KBM-7 (cell line): ENCODE results near the gene XRN2.

Source experiments
- DNase-seq: peaks from one replicate; pipeline ENCODE4 v3.0.0-alpha.2; 2015
- in situ Hi-C: fragments of 300-500 bp; cut with MboI; formaldehyde crosslinking; loops from 2 replicates; pipeline ENCODE4 v1.14.3; 2020; ENCODE audit warnings: low sequenced_read_pairs, low pct_unique_long_range_greater_than_20kb, mixed read lengths

XRN2 gene

GRCh38 chr20:21291026-21291425 lies 12.1 kb upstream of the XRN2 start:
- in situ Hi-C loops: no loop called here
- no peak for DNase-seq

- in situ Hi-C loops: no loop called here
- no peak for DNase-seq
Measured at GRCh38 chr20:21294755-21295154, 8.4 kb upstream of the XRN2 start.

GRCh38 chr20:21301940-21302663 lies 1.0 kb upstream of the XRN2 start:
- in situ Hi-C loops: no loop called here
- DNase-seq: no peak

GRCh38 chr20:21302664-21303060 lies 469 bp upstream of the XRN2 start:
- in situ Hi-C loops: no loop called here
- no peak for DNase-seq

GRCh38 chr20:21303872-21304586 lies 898 bp downstream of the XRN2 start:
- DNase-seq: peak; percentile 76
- in situ Hi-C loops: no loop called here

- DNase-seq: no peak
- in situ Hi-C loops: no loop called here
Measured at GRCh38 chr20:21308340-21308739, 5.2 kb downstream of the XRN2 start.

GRCh38 chr20:21309678-21310467 lies 6.7 kb downstream of the XRN2 start:
- no peak for DNase-seq
- in situ Hi-C loops: no loop called here

- in situ Hi-C loops: no loop called here
- no peak for DNase-seq
Measured at GRCh38 chr20:21312813-21313474, 9.8 kb downstream of the XRN2 start.

GRCh38 chr20:21315138-21315537 lies 12.0 kb downstream of the XRN2 start:
- in situ Hi-C loops: no loop called here
- peak; percentile 15 for DNase-seq

GRCh38 chr20:21322083-21322710 lies 19.1 kb downstream of the XRN2 start:
- DNase-seq: no peak
- in situ Hi-C loops: no loop called here

GRCh38 chr20:21322921-21323331 lies 19.8 kb downstream of the XRN2 start:
- in situ Hi-C loops: no loop called here
- no peak for DNase-seq

- in situ Hi-C loops: no loop called here
- DNase-seq: no peak
Measured at GRCh38 chr20:21323640-21324039, 20.5 kb downstream of the XRN2 start.

- in situ Hi-C loops: no loop called here
- no peak for DNase-seq
Measured at GRCh38 chr20:21324126-21324525, 21.0 kb downstream of the XRN2 start.

- DNase-seq: peak; percentile 62
- in situ Hi-C loops: no loop called here
Measured at GRCh38 chr20:21325296-21325695, 22.2 kb downstream of the XRN2 start.

- DNase-seq: no peak
- in situ Hi-C loops: no loop called here
Measured at GRCh38 chr20:21326700-21327099, 23.6 kb downstream of the XRN2 start.

GRCh38 chr20:21336455-21337151 lies 33.5 kb downstream of the XRN2 start:
- DNase-seq: no peak
- in situ Hi-C loops: no loop called here

GRCh38 chr20:21338291-21338690 lies 35.2 kb downstream of the XRN2 start:
- in situ Hi-C loops: no loop called here
- DNase-seq: peak; percentile 61

- in situ Hi-C loops: no loop called here
- no peak for DNase-seq
Measured at GRCh38 chr20:21339499-21339898, 36.4 kb downstream of the XRN2 start.
